ENCODE results near the gene C16orf90.
"Not testable (repeated sequence)": the region's sequence is repeated elsewhere in the genome, so short reads cannot be mapped to it uniquely, and the experiment has no call there.

DNA sequence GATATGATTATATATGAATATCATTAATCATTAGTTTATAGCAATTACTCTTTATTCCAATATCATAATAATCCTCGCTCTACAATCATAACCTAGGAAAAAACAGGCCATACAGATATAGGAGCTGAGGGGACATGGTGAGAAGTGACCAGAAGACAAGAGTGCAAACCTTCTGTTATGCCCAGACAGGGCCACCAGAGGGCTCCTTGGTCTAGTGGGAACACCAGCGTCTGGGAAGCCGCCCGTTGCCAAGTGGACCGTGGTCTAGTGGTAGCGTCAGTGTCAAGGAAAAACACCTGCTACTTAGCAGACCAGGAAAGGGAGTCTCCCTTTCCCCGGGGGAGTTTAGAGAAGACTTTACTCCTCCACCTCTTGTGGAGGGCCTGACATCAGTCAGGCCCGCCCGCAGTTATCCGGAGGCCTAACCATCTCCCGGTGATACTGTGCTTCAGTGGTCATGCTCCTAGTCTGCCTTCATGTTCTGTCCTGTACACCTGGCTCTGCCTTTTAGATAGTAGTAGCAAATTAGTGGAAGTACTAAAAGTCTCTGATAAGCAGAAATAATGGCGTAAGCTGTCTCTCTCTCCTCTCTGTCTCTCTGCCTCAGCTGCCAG is 32.0 kb upstream of the C16orf90 start:
- not testable (repeated sequence) for TF ChIP-seq YY1 (IDR thresholded peaks at IDR 0.05; ENCODE audit: insufficient read depth, insufficient read length); ZNF274 (IDR thresholded peaks at IDR 0.05; ENCODE audit: low read depth, low read length)

All from NT2/D1 (cell line).